IMR-90 (cell line): ENCODE data around the gene OR13J1.

ENCODE experiments used
- BHLHE40 ChIP-seq: fragments of 150-350 bp; IDR thresholded peaks from 2 replicates; pipeline ENCODE4 v1.6.1; 2016; ENCODE audit warnings: mild to moderate bottlenecking, low read depth, low read length
- CTCF ChIP-seq: conservative IDR thresholded peaks from 2 replicates; pipeline ENCODE4 v1.5.1; 2012; ENCODE audit warnings: mild to moderate bottlenecking, low read depth, low read length, improper control_type of control experiment
- MAFK ChIP-seq: IDR thresholded peaks from 2 replicates; pipeline ENCODE4 v1.6.1; 2012; ENCODE audit warnings: low read depth, low read length, improper control_type of control experiment
- NFE2L2 ChIP-seq: fragments of 150-350 bp; IDR thresholded peaks from 2 replicates; pipeline ENCODE4 v1.6.1; 2016; ENCODE audit warnings: low read depth, mild to moderate bottlenecking, low read length
- POLR2A ChIP-seq: IDR thresholded peaks from 2 replicates; pipeline ENCODE4 v1.6.1; 2012; ENCODE audit warnings: mild to moderate bottlenecking, low read depth, low read length
- RAD21 ChIP-seq: IDR thresholded peaks from 2 replicates; pipeline ENCODE4 v1.6.1; 2012; ENCODE audit warnings: low read length, improper control_type of control experiment
- RFX5 ChIP-seq: IDR thresholded peaks from 2 replicates; pipeline ENCODE4 v1.8.0; 2012; ENCODE audit warnings: low read depth, mild to moderate bottlenecking, low read length, moderate library complexity

DNA sequence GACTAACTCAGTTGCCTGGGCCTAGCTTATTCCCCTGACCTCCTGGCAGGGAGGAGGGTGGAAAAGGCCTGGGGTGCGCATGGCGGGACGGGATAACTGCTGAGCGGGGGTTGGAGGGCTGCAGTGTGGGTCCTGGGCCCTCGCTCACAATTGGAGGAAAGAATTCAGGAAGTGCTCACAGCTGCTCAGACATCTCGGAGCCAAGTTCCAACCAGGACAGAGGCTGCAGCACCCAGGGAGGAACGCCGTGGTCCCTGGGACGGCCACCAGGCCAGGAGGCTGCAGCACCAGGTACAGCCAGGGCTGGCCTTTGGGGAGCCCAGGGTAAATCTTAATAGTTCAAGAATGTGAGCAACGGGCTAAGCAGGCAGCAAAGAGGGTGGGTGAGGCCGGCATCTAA, 39.1 kb upstream of the OR13J1 start, which contains the start of gene SPAAR:
- TF ChIP-seq BHLHE40 (no peak), CTCF (no peak), RAD21 (no peak), POLR2A (no peak), RFX5 (no peak), MAFK (no peak), NFE2L2 (no peak)
